GM10847 (cell line): ENCODE results near the gene PROB1.

Source experiments
- POLR2A ChIP-seq: IDR thresholded peaks from 2 replicates; pipeline ENCODE4 v1.6.1; 2011; ENCODE audit not compliant: insufficient read length; ENCODE audit errors: extremely low read depth

Gene PROB1

GRCh38 chr5:139394654-139395566, at the start of gene PROB1:
PROB1 (minus strand) TSS chr5:139395104; CDS start chr5:139395081, 23 bp downstream.
- no peak for TF ChIP-seq POLR2A

- no peak for TF ChIP-seq POLR2A
These were observed 49.0 kb upstream of the PROB1 start for GRCh38 chr5:139443831-139444453.

GRCh38 chr5:139439013-139439903, 44.4 kb upstream of the PROB1 start, which contains the start of gene DNAJC18:
DNAJC18 (minus strand) TSS chr5:139439525; CDS start chr5:139439445, 80 bp downstream.
- TF ChIP-seq POLR2A: no peak

- no peak for TF ChIP-seq POLR2A
These were observed 43.8 kb upstream of the PROB1 start for GRCh38 chr5:139438707-139439012.

GRCh38 chr5:139435676-139436075, 40.8 kb upstream of the PROB1 start:
- no peak for TF ChIP-seq POLR2A

GRCh38 chr5:139431706-139432105, 36.8 kb upstream of the PROB1 start:
- TF ChIP-seq POLR2A: no peak

- no peak for TF ChIP-seq POLR2A
These were observed 35.1 kb upstream of the PROB1 start for GRCh38 chr5:139430015-139430414.

GRCh38 chr5:139426203-139426885, 31.4 kb upstream of the PROB1 start:
- no peak for TF ChIP-seq POLR2A

- TF ChIP-seq POLR2A: no peak
These were observed 30.6 kb upstream of the PROB1 start for GRCh38 chr5:139425497-139425896.

GRCh38 chr5:139422307-139422893, 27.5 kb upstream of the PROB1 start:
- TF ChIP-seq POLR2A: no peak

- TF ChIP-seq POLR2A: no peak
These were observed 24.6 kb upstream of the PROB1 start for GRCh38 chr5:139419226-139420192.

GRCh38 chr5:139418793-139419192, 23.9 kb upstream of the PROB1 start:
- TF ChIP-seq POLR2A: no peak

- no peak for TF ChIP-seq POLR2A
These were observed 22.3 kb upstream of the PROB1 start for GRCh38 chr5:139417214-139417613.
